Measurements from ENCODE around the gene CREB5. TPM values are rescaled to one million over a fixed set of nuclear protein-coding genes. Genes with fewer than 3 reads are reported as not detected.

Gene CREB5
- total and polyA plus RNA-seq, 7 donors, result 0.80 to 42.1 (median 4.6) TPM

DNA sequence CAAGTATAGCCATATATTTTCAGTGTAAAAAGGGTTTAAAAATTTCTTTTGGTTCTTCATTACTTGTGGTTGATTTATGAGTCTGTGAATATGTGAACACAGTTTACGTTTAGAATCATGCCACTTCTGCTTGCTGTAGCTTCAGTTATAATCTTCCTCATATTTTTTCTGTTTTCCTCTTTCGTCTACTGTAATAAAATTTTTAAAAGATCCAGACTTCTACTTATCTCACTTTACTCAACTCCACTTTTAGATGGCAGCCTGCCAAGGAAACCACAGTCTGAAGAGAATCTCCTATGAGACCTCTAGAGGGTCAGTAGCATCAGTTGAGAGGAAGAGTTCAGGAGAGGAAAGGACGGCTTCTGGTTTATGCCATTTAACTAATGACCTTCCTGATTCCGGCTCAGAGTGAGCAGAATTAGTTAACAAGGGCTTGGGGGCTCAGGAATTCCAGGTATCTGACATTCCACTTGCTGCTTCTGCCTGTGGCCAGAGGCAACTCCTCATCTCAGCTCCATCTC lies 21.4 kb downstream of the CREB5 start:
- no peak for DNase-seq
- no peak overlapping the region for H3K4me3 ChIP-seq
- intact Hi-C loops (cut with DNase I), result no loop called here
- no peak overlapping the region for H3K27ac ChIP-seq
- WGBS, 2 donors, result 12 to 19% methylated on average over 4 of the region's 4 CpGs
- TF ChIP-seq, protein P1, sequence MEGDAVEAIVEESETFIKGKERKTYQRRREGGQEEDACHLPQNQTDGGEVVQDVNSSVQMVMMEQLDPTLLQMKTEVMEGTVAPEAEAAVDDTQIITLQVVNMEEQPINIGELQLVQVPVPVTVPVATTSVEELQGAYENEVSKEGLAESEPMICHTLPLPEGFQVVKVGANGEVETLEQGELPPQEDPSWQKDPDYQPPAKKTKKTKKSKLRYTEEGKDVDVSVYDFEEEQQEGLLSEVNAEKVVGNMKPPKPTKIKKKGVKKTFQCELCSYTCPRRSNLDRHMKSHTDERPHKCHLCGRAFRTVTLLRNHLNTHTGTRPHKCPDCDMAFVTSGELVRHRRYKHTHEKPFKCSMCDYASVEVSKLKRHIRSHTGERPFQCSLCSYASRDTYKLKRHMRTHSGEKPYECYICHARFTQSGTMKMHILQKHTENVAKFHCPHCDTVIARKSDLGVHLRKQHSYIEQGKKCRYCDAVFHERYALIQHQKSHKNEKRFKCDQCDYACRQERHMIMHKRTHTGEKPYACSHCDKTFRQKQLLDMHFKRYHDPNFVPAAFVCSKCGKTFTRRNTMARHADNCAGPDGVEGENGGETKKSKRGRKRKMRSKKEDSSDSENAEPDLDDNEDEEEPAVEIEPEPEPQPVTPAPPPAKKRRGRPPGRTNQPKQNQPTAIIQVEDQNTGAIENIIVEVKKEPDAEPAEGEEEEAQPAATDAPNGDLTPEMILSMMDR (IDR thresholded peaks at IDR 0.05), result no peak
- no peak for TF ChIP-seq POLR2A (IDR thresholded peaks at IDR 0.05)
- TF ChIP-seq POLR2AphosphoS5 (IDR thresholded peaks at IDR 0.05), result no peak
- no peak for TF ChIP-seq EP300 (IDR thresholded peaks at IDR 0.05)
- H3K36me3 ChIP-seq, result no peaks in the 10 kb centered on the region
- H3K9me3 ChIP-seq, result no peaks in the 10 kb centered on the region
- H3K4me1 ChIP-seq, result peaks cover 0 to 20% (median 12%) of the 10 kb centered on the region in 4 donors
- H3K27me3 ChIP-seq, result no peaks in the 10 kb centered on the region

GRCh38 chr7:28434510-28434909 lies 22.2 kb downstream of the CREB5 start:
- no peak overlapping the region for H3K4me3 ChIP-seq
- no peak for DNase-seq
- H3K4me1 ChIP-seq, result peaks cover 0 to 20% (median 12%) of the 10 kb centered on the region in 4 donors
- no peaks in the 10 kb centered on the region for H3K27me3 ChIP-seq
- WGBS, 2 donors, result 18 to 62% methylated on average over 1 of the region's 1 CpG
- no peak overlapping the region for H3K27ac ChIP-seq
- no peaks in the 10 kb centered on the region for H3K9me3 ChIP-seq
- intact Hi-C loops (cut with DNase I), result no loop called here
- TF ChIP-seq POLR2A (IDR thresholded peaks at IDR 0.05), result no peak
- no peak for TF ChIP-seq EP300 (IDR thresholded peaks at IDR 0.05)
- TF ChIP-seq, protein P1 (IDR thresholded peaks at IDR 0.05), result no peak
- TF ChIP-seq POLR2AphosphoS5 (IDR thresholded peaks at IDR 0.05), result no peak
- no peaks in the 10 kb centered on the region for H3K36me3 ChIP-seq

GRCh38 chr7:28435152-28435551 lies 22.8 kb downstream of the CREB5 start:
- Histone ChIP-seq H3K27me3 (no peaks in the 10 kb centered on the region), H3K4me3 (no peak overlapping the region), H3K4me1 (peaks cover 0 to 20% (median 12%) of the 10 kb centered on the region in 4 donors), H3K27ac (no peak overlapping the region), H3K9me3 (no peaks in the 10 kb centered on the region), H3K36me3 (no peaks in the 10 kb centered on the region)
- intact Hi-C loops (cut with DNase I), result no loop called here
- no peak for TF ChIP-seq POLR2AphosphoS5 (IDR thresholded peaks at IDR 0.05)
- no peak for TF ChIP-seq POLR2A (IDR thresholded peaks at IDR 0.05)
- TF ChIP-seq, protein P1 (IDR thresholded peaks at IDR 0.05), result no peak
- no peak for TF ChIP-seq EP300 (IDR thresholded peaks at IDR 0.05)
- WGBS, 2 donors, result 17 to 64% methylated on average over 4 of the region's 4 CpGs
- no peak for DNase-seq

GRCh38 chr7:28435732-28436378 lies 23.5 kb downstream of the CREB5 start:
- WGBS, 2 donors, result 66 to 87% methylated on average over 2 of the region's 2 CpGs
- no peaks in the 10 kb centered on the region for H3K9me3 ChIP-seq
- intact Hi-C loops (cut with DNase I), result no loop called here
- no peak overlapping the region for H3K27ac ChIP-seq
- no peak for DNase-seq
- H3K4me1 ChIP-seq, result peaks cover 0 to 20% (median 12%) of the 10 kb centered on the region in 4 donors
- no peaks in the 10 kb centered on the region for H3K36me3 ChIP-seq
- TF ChIP-seq, protein P1 (IDR thresholded peaks at IDR 0.05), result no peak
- TF ChIP-seq EP300 (IDR thresholded peaks at IDR 0.05), result no peak
- no peak for TF ChIP-seq POLR2AphosphoS5 (IDR thresholded peaks at IDR 0.05)
- H3K27me3 ChIP-seq, result no peaks in the 10 kb centered on the region
- no peak overlapping the region for H3K4me3 ChIP-seq
